ENCODE measurements around the gene HSD11B2.

GRCh38 chr16:67419931-67420330 is 11.0 kb upstream of the HSD11B2 start:
- no peak for TF ChIP-seq CTCF (IDR thresholded peaks at IDR 0.05)
- no peak for TF ChIP-seq POLR2A (IDR thresholded peaks at IDR 0.05)
- TF ChIP-seq POLR2AphosphoS5 (IDR thresholded peaks at IDR 0.05), result no peak

Data from prostate gland (tissue), 2 donors.